HepG2 (cell line): ENCODE measurements around the gene GON4L. TPM values are rescaled to one million over a fixed set of nuclear protein-coding genes. Genes with fewer than 3 reads are reported as not detected.

Source experiments
- ARNTL ChIP-seq: sonication (generic); formaldehyde crosslinking; IDR thresholded peaks from 2 replicates; pipeline ENCODE4 v1.4.0; 2020; ENCODE audit warnings: mild to moderate bottlenecking, missing genetic modification reagents
- ERF ChIP-seq: IDR thresholded peaks from 2 replicates; pipeline ENCODE4 v1.6.1; 2018; ENCODE audit warnings: missing biosample characterization, missing genetic modification reagents
- GATAD1 ChIP-seq: IDR thresholded peaks from 2 replicates; pipeline ENCODE4 v1.6.1; 2016; ENCODE audit warnings: missing genetic modification reagents, missing compliant biosample characterization
- IRX3 ChIP-seq: sonication (generic); formaldehyde crosslinking; IDR thresholded peaks from 2 replicates; pipeline ENCODE4 v1.8.1; 2023; ENCODE audit warnings: mild to moderate bottlenecking, low read depth, missing genetic modification reagents, borderline replicate concordance
- KLF16 ChIP-seq, 2 experiments: sonication (generic) in 1 of 2; formaldehyde crosslinking in 1 of 2; IDR thresholded peaks; 2 replicates each; pipeline versions ENCODE4 v1.6.1 to v1.8.0; 2016 to 2023; ENCODE audit warnings: missing genetic modification reagents in 2 of 2, missing compliant biosample characterization in 1 of 2
- KLF6 ChIP-seq: IDR thresholded peaks from 2 replicates; pipeline ENCODE4 v1.8.0; 2016; ENCODE audit warnings: missing biosample characterization, missing genetic modification reagents
- KMT2A ChIP-seq: sonication (generic); formaldehyde crosslinking; IDR thresholded peaks from 2 replicates; pipeline ENCODE4 v1.4.0; 2020; ENCODE audit warnings: missing genetic modification reagents
- MTA1 ChIP-seq: sonication (generic); formaldehyde crosslinking; IDR thresholded peaks from 2 replicates; pipeline ENCODE4 v1.4.0; 2020; ENCODE audit warnings: missing genetic modification reagents, mild to moderate bottlenecking, borderline replicate concordance
- POLR2A ChIP-seq, 2 experiments: IDR thresholded peaks; 2 replicates each; pipeline ENCODE4 v1.6.1; 2011; ENCODE audit warnings: low read depth in 2 of 2, low read length in 2 of 2, mild to moderate bottlenecking in 1 of 2, moderate library complexity in 1 of 2; ENCODE audit not compliant: insufficient read depth in 1 of 2
- POLR2G ChIP-seq: fragments of 200-400 bp; formaldehyde crosslinking; IDR thresholded peaks from 2 replicates; pipeline ENCODE4 v1.6.1; 2018; ENCODE audit warnings: mild to moderate bottlenecking, low read depth, low read length, moderate library complexity
- ZBED4 ChIP-seq: sonication (generic); formaldehyde crosslinking; IDR thresholded peaks from 2 replicates; pipeline ENCODE4 v1.4.0; 2020; ENCODE audit warnings: missing genetic modification reagents, borderline replicate concordance
- ZBTB7B ChIP-seq: sonication (generic); formaldehyde crosslinking; IDR thresholded peaks from 2 replicates; pipeline ENCODE4 v1.4.0; 2020; ENCODE audit warnings: missing genetic modification reagents
- ZNF543 ChIP-seq: sonication (generic); formaldehyde crosslinking; IDR thresholded peaks from 2 replicates; pipeline ENCODE4 v1.4.0; 2020; ENCODE audit warnings: mild to moderate bottlenecking, missing genetic modification reagents
- ZNF792 ChIP-seq: IDR thresholded peaks from 2 replicates; pipeline ENCODE4 v1.6.1; 2016
- ZSCAN31 ChIP-seq: sonication (generic); formaldehyde crosslinking; IDR thresholded peaks from 2 replicates; pipeline ENCODE4 v1.5.0; 2020; ENCODE audit warnings: low read depth, mild to moderate bottlenecking, missing genetic modification reagents
- polyA plus RNA-seq, 8 experiments: library from polyadenylated mRNA; depleted of rRNA in 3 of 8; stranded (reverse) in 7 of 8; unstranded in 1 of 8; fragments of >200 nt; fragmentation: Illumina TruSeq in 4 of 8; extraction: Trizol in 4 of 8; gene quantifications; 2 replicates each; pipeline versions ENCODE4 v1.2.1 to v1.2.3, GENCODE V29; 2011 to 2016; ENCODE audit warnings: low read depth in 4 of 8, missing spikeins in 1 of 8, mixed read lengths in 1 of 8; ENCODE audit not compliant: insufficient read depth in 1 of 8
- total RNA-seq, 5 experiments: library from RNA; depleted of rRNA; stranded (reverse); fragments of >200 nt; fragmentation: Illumina TruSeq; extraction: Trizol; gene quantifications; 2 replicates each; pipeline ENCODE4 v1.2.3, GENCODE V29; 2016; ENCODE audit warnings: low read depth in 1 of 5
- TF ChIP-seq, protein P1 (sequence below): sonication (generic); formaldehyde crosslinking; IDR thresholded peaks from 2 replicates; pipeline ENCODE4 v1.4.0; 2020; ENCODE audit warnings: mild to moderate bottlenecking, missing genetic modification reagents
- TF ChIP-seq, protein P2 (sequence below): IDR thresholded peaks from 2 replicates; pipeline ENCODE4 v1.6.1; 2012; ENCODE audit warnings: inconsistent platforms

Gene GON4L
- total and polyA plus RNA-seq, 2 of the 13 experiments (the other 11 are each of a cell fraction or from before 2014, with no cell fraction given) = 14.6 to 19.6 TPM

- TF ChIP-seq ZBED4 (CRISPR knock-in tag) (peak; percentile 31; the same call in 1 of the 2 replicates), MTA1 (CRISPR knock-in tag) (peak; percentile 70; the same call in 1 of the 2 replicates), ERF (CRISPR knock-in tag) (peak; percentile 56), ARNTL (CRISPR knock-in tag) (0 out of 2 replicates have a peak, but pooled peaks have one; percentile 35), KLF16 (CRISPR knock-in tag; IDR thresholded peaks at IDR 0.05) (0 out of 4 replicates have a peak, but pooled peaks of 1 of the 2 experiments have one; percentile 27), KMT2A (CRISPR knock-in tag) (0 out of 2 replicates have a peak, but pooled peaks have one; percentile 20), ZSCAN31 (CRISPR knock-in tag) (peak; percentile 35; the same call in 1 of the 2 replicates), KLF6 (0 out of 2 replicates have a peak, but pooled peaks have one; percentile 41), GATAD1 (CRISPR knock-in tag) (peak; percentile 78), ZBTB7B (peak; percentile 76), IRX3 (CRISPR knock-in tag) (0 out of 2 replicates have a peak, but pooled peaks have one; percentile 22), ZNF543 (peak; percentile 62; the same call in 1 of the 2 replicates), POLR2G (peak; percentile 94), ZNF792 (peak; percentile 56; the same call in 1 of the 2 replicates), POLR2A (IDR thresholded peaks at IDR 0.05; ENCODE audit: insufficient read depth in 1 of 2, low read depth in 2 of 2, low read length in 2 of 2) (peak; percentile 82 to 83)
- TF ChIP-seq, protein P1, sequence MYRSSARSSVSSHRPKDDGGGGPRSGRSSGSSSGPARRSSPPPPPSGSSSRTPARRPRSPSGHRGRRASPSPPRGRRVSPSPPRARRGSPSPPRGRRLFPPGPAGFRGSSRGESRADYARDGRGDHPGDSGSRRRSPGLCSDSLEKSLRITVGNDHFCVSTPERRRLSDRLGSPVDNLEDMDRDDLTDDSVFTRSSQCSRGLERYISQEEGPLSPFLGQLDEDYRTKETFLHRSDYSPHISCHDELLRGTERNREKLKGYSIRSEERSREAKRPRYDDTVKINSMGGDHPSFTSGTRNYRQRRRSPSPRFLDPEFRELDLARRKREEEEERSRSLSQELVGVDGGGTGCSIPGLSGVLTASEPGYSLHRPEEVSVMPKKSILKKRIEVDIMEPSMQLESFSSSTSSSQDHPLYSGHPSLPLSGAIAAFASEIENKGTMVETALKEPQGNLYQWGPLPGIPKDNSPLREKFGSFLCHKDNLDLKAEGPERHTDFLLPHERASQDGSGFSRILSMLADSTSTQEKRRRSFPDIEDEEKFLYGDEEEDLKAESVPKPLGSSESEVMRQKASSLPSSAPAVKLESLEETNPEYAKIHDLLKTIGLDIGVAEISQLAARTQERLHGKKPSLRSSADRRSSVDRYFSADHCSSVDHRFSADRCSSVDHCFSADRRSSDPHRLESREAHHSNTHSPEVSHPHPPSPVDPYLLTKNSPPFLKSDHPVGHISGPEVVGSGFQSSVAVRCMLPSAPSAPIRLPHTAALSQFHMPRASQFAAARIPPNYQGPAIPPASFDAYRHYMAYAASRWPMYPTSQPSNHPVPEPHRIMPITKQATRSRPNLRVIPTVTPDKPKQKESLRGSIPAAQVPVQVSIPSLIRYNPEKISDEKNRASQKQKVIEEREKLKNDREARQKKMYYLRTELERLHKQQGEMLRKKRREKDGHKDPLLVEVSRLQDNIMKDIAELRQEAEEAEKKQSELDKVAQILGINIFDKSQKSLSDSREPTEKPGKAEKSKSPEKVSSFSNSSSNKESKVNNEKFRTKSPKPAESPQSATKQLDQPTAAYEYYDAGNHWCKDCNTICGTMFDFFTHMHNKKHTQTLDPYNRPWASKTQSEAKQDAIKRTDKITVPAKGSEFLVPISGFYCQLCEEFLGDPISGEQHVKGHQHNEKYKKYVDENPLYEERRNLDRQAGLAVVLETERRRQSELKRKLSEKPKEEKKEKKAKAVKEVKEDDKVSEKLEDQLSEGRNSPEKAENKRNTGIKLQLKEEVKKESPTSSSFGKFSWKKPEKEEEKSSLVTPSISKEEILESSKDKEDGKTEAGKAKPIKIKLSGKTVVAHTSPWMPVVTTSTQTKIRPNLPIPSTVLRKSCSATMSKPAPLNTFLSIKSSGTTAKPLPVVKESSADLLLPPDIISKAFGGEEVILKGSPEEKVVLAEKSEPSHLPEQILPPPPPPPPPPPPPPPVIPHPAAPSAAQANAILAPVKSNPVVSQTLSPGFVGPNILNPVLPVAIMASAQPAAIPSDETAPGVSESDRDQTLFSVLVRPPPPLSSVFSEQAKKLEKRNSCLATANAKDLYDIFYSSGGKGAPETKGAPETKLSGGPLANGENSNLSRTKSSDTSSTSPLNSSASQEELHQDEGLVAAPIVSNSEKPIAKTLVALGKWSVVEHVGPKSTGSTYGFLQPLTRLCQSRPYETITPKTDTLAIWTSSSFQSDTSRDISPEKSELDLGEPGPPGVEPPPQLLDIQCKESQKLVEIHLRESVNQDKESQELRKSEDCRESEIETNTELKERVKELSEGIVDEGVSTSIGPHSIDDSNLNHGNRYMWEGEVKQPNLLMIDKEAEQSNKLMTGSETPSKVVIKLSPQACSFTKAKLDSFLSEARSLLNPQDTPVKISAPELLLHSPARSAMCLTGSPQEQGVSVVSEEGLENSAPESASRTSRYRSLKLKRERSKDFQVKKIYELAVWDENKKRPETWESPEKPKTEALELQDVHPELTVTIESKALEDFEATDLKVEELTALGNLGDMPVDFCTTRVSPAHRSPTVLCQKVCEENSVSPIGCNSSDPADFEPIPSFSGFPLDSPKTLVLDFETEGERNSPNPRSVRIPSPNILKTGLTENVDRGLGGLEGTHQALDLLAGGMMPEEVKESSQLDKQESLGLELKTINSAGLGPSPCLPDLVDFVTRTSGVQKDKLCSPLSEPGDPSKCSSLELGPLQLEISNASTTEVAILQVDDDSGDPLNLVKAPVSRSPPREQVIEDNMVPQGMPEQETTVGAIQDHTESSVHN (CRISPR knock-in tag) = peak; percentile 30; the same call in 1 of the 2 replicates
- TF ChIP-seq, protein P2, sequence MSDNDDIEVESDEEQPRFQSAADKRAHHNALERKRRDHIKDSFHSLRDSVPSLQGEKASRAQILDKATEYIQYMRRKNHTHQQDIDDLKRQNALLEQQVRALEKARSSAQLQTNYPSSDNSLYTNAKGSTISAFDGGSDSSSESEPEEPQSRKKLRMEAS = peak; percentile 68
These were observed 111.5 kb downstream of the GON4L start (continued) for GRCh38 chr1:155745284-155746228.
